Omental fat pad (tissue), 4 donors: ENCODE data around the gene ADARB1. TPM values are rescaled to one million over a fixed set of nuclear protein-coding genes. Genes with fewer than 3 reads are reported as not detected.

Experiments
- ATAC-seq: fragments of 150-250 bp; one replicate; pipeline ENCODE4 v1.9.1; 2016; ENCODE audit warnings: mild to moderate bottlenecking, moderate library complexity; ENCODE audit not compliant: low FRiP score
- DNase-seq: peaks from one replicate; pipeline ENCODE4 v3.0.0-alpha.2; 2019; ENCODE audit warnings: low spot score
- total RNA-seq, 4 donors: library from RNA; depleted of rRNA; stranded (reverse); fragments of >200 nt; gene quantifications; one replicate each; pipeline ENCODE4 v1.1.0, GENCODE V29; 2016
- TF ChIP-seq, protein P1 (sequence below), 3 donors: fragments of 450-650 bp; IDR thresholded peaks; one replicate each; pipeline ENCODE4 v1.5.1; 2016 to 2017; ENCODE audit warnings: antibody characterized with exemption in 3 of 3, mild to moderate bottlenecking in 3 of 3, moderate library complexity in 2 of 3

ADARB1 gene
- total RNA-seq, 4 donors from 2014 or later = 17.3 to 38.3 (median 23.3) TPM

DNA sequence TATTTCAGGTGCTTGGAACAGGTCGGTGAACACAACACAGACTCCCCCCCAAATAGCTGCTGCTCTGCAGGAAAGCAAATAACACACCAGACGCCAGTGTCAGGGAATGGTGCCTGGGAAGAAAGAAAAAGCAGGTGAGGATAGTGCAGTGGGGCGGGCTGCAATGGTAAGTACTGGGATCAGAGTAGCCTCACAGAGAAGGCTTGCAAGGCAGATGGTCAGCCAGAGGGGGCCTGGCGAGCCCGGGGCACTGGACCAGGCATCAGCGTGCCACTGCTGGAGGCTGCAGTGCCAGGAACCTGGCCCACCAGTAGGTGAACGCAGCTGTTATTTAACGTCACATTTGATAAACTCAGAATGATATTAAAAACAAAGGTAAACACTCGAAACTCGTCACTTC is 153.4 kb downstream of the ADARB1 start:
- ATAC-seq (no peak), DNase-seq (no peak)
- TF ChIP-seq, protein P1, sequence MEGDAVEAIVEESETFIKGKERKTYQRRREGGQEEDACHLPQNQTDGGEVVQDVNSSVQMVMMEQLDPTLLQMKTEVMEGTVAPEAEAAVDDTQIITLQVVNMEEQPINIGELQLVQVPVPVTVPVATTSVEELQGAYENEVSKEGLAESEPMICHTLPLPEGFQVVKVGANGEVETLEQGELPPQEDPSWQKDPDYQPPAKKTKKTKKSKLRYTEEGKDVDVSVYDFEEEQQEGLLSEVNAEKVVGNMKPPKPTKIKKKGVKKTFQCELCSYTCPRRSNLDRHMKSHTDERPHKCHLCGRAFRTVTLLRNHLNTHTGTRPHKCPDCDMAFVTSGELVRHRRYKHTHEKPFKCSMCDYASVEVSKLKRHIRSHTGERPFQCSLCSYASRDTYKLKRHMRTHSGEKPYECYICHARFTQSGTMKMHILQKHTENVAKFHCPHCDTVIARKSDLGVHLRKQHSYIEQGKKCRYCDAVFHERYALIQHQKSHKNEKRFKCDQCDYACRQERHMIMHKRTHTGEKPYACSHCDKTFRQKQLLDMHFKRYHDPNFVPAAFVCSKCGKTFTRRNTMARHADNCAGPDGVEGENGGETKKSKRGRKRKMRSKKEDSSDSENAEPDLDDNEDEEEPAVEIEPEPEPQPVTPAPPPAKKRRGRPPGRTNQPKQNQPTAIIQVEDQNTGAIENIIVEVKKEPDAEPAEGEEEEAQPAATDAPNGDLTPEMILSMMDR (IDR thresholded peaks at IDR 0.05) = no peak

DNA sequence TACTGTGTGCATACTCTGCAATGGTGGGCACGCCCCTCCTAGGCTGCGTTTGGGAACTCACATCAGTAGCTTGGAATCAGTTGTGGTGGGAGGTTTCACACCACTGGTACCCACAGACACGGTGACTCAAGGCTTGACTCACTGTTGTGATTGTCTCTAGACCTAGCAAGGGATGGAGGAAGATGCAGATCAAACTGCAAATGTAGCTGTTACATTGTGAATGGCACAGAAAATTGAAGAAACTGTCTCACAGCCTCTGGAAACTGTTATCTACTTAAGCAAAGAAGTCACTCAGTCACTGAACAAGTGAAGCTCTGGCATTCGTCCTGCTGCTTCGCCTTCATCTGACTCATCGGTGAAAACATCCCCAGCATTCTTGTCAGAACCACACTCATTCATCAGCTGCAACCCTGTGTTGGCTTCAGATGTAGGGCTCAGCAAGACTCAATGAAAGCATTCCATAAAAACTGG is 153.8 kb downstream of the ADARB1 start:
- TF ChIP-seq, protein P1 (IDR thresholded peaks at IDR 0.05) = no peak
- ATAC-seq (peak; percentile 84), DNase-seq (no peak)

DNA sequence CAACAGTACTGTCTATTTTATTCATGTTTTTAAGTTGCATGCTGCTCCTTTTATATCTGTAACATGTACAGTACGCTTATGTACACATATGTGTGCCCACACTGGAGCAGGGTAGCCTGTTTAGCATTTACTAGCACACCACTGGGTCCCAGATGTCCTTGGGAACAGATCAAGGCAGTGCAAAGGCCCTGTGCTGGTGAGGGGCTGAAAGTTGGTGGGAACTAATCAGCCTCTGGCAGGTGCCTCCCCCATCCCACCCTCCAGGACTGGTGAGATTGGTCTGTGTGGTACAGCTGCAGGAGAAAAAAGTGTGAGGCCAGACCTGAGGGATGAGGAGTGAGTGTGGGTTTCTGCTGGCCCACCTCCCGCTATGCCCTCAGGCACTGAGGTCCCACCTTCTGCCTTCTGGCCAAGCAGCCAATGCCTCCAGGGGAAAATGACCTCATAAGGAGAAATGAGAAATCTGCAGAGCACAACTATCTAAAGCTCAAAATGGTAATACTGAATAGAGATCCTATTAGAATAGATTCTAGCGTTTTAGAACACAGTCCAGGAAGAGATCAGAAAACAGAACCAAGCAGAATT is 154.4 kb downstream of the ADARB1 start:
- ATAC-seq (peak; percentile 7), DNase-seq (no peak)
- TF ChIP-seq, protein P1 (IDR thresholded peaks at IDR 0.05) = no peak

DNA sequence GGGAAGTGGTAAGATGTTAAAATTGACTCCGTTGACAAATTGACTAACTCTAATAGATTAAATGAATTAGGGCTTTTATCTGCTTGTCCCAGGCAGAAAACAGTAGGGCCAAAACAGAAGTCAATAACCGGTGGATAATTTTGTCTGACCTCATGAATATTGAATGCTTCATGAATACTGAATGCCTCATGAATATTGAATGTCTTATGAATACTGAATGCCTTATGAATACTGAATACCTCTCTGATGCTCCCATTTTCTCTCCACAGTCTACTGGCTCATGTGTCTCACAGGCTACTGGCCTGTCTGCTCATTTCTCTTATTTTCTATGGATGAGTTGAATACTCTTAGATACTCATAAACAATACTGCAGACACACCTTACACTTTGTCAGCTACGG is 157.3 kb downstream of the ADARB1 start:
- TF ChIP-seq, protein P1 (IDR thresholded peaks at IDR 0.05) = no peak
- DNase-seq = no peak
- ATAC-seq = no peak

DNA sequence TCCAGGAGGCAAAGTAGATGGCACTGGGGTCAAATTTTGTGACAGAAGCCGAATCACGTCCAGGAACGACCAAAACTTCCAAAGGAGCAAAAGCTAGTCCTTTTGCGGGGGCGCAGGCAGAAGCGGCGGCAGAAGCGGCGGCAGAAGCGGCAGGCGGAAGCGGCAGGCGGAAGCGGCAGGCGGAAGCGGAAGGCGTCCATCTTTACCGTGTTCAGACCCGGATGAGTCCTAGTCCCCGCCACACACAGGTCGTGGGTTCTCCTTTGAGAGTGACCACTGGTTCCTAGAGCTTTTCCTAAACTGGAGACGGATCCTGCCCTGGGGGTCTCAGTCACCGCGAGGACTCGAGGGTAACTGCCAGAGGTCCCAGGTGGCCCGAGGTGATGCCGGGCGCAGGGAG is 159.7 kb downstream of the ADARB1 start:
- TF ChIP-seq, protein P1 (IDR thresholded peaks at IDR 0.05) = no peak
- ATAC-seq = no peak
- DNase-seq = no peak

DNA sequence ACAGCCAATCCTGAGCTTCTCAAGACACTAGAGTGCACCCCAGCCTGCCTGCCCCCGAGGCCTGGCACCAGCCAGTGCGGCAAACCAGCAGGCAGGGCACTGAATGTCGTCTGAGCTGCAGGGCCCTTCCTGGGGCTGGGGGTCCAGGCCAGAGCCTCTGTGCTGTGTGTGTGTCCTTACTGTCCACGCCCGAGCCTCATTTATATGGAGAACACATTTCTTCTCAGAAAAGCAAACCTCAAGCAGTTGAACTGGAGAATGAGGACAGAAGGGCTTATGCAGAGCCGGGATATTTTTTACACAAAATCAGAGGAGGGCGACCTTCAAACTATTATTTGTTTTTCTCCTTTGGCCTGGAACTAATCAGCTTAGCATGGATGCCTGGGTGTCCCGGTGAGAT is 160.6 kb downstream of the ADARB1 start:
- DNase-seq = no peak
- TF ChIP-seq, protein P1 (IDR thresholded peaks at IDR 0.05) = no peak
- no peak for ATAC-seq

DNA sequence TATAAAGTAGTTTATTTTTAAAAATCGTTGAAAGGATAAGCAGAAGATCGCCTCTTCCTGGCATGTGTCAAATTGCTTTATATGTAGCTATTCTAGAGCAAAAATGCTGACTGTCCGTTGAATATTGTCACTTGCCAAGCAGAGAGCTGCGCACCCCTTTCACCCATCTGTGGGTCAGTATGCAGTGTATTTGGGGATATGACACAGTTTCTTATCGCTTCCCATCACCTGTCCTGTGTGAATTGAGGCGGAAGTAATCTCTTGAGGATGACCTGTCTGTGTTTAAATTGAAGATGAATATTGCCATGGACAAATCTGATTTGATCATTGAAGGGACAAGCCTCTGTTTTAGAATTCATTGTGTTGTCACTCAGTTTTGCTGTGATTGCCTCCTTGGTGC is 161.1 kb downstream of the ADARB1 start:
- ATAC-seq = no peak
- DNase-seq = no peak
- TF ChIP-seq, protein P1 (IDR thresholded peaks at IDR 0.05) = no peak
